ENCODE measurements around the gene ZNF710.

Gene ZNF710

DNA sequence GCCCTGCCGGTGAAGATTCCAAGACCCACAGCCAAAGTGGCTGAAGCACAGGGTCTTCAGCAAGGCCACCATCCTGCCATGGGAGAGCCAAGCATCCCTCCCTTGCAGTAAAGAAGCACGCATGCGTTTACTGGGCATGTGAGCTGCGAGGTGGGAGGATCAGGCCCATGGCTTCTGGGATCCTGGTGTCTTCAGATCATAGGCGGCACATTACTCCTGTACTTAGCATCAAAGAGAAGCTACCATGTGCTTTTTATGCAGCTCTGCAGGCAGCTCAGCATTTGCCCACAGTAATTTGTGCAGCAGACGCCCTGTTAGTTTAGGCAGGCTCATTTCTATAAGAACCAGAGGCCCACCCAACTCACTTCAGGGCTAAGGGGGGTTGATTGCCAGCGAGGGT, 55.4 kb downstream of the ZNF710 start:
- no peaks in the 10 kb centered on the region for H3K79me2 ChIP-seq (ENCODE audit: control insufficient read depth, insufficient read depth, low read length, poor library complexity)
- H3K36me3 ChIP-seq (ENCODE audit: control insufficient read depth in 1 of 2, insufficient read depth in 2 of 2, low read length in 2 of 2), result no peaks in the 10 kb centered on the region
- H3K27me3 ChIP-seq (ENCODE audit: insufficient read depth, low read length), result no peaks in the 10 kb centered on the region
- H3K23ac ChIP-seq (ENCODE audit: low read length), result no peak overlapping the region
- H2BK120ac ChIP-seq (ENCODE audit: insufficient read depth, low read length, poor library complexity), result no peak overlapping the region
- H2BK12ac ChIP-seq (ENCODE audit: low read length), result no peak overlapping the region
- H3K4me2 ChIP-seq (ENCODE audit: low read length), result no peak overlapping the region
- peaks cover 13 to 21% of the 10 kb centered on the region in 2 experiments for H3K4me1 ChIP-seq (ENCODE audit: control insufficient read depth in 1 of 2, insufficient read depth in 2 of 2, low read length in 2 of 2)
- H4K8ac ChIP-seq (ENCODE audit: low read depth, low read length), result no peak overlapping the region
- WGBS (ENCODE audit: extremely low coverage, insufficient coverage, insufficient read length), result no CpG with 5 or more reads among the region's 7 CpGs
- H3K4me3 ChIP-seq (ENCODE audit: low read depth, low read length), result no peak overlapping the region
- no peak overlapping the region for H2AK5ac ChIP-seq (ENCODE audit: low read length)
- H4K91ac ChIP-seq (ENCODE audit: low read depth, low read length), result no peak overlapping the region
- H4K12ac ChIP-seq (ENCODE audit: low read depth, low read length), result no peak overlapping the region
- DNase-seq, result no peak
- H3K27ac ChIP-seq (ENCODE audit: low read depth, low read length), result no peak overlapping the region
- no peak overlapping the region for H3K14ac ChIP-seq (ENCODE audit: low read length)
- no peak overlapping the region for H2AFZ ChIP-seq (ENCODE audit: insufficient read depth, low read length, poor library complexity)
- no peak overlapping the region for H3K4ac ChIP-seq (ENCODE audit: low read depth, low read length)
- peaks cover 8% of the 10 kb centered on the region for H3K79me1 ChIP-seq (ENCODE audit: low read length)
- H2BK5ac ChIP-seq (ENCODE audit: low read depth, low read length, poor library complexity), result no peak overlapping the region
- H3K9me3 ChIP-seq (ENCODE audit: insufficient read depth, low read depth, low read length), result peaks cover 5% of the 10 kb centered on the region
- H3K18ac ChIP-seq (ENCODE audit: low read length), result no peak overlapping the region
- H3K9ac ChIP-seq (ENCODE audit: low read length), result no peak overlapping the region

DNA sequence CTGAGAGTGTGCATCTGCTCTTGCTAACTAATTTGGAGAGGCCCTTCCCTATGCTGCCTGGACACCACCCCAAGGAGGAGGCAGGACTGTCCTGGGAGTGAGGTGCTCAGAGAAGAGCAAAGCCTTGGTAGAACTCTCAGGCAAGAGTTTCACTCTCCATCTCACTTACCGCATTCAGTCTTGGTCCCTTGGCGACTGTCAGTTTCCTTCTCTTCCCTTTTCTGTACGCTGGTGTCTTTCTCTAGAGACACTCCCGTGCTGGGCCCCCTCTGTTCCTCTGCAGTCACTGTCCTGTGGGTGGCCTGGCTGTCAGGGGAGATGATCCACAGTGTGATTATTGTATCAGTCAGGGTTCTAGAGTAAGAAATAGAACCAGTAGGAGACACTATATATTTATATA, 57.2 kb downstream of the ZNF710 start:
- H3K36me3 ChIP-seq (ENCODE audit: control insufficient read depth in 1 of 2, insufficient read depth in 2 of 2, low read length in 2 of 2), result no peaks in the 10 kb centered on the region
- H3K27ac ChIP-seq (ENCODE audit: low read depth, low read length), result no peak overlapping the region
- H3K18ac ChIP-seq (ENCODE audit: low read length), result no peak overlapping the region
- no peak overlapping the region for H3K4me3 ChIP-seq (ENCODE audit: low read depth, low read length)
- no peaks in the 10 kb centered on the region for H3K27me3 ChIP-seq (ENCODE audit: insufficient read depth, low read length)
- H2AK5ac ChIP-seq (ENCODE audit: low read length), result no peak overlapping the region
- no peak overlapping the region for H2BK5ac ChIP-seq (ENCODE audit: low read depth, low read length, poor library complexity)
- no peak overlapping the region for H4K8ac ChIP-seq (ENCODE audit: low read depth, low read length)
- H2AFZ ChIP-seq (ENCODE audit: insufficient read depth, low read length, poor library complexity), result no peak overlapping the region
- H2BK120ac ChIP-seq (ENCODE audit: insufficient read depth, low read length, poor library complexity), result no peak overlapping the region
- no peak overlapping the region for H4K91ac ChIP-seq (ENCODE audit: low read depth, low read length)
- H3K9me3 ChIP-seq (ENCODE audit: insufficient read depth, low read depth, low read length), result peaks cover 5% of the 10 kb centered on the region
- H3K4me2 ChIP-seq (ENCODE audit: low read length), result no peak overlapping the region
- H2BK12ac ChIP-seq (ENCODE audit: low read length), result no peak overlapping the region
- H3K79me1 ChIP-seq (ENCODE audit: low read length), result peaks cover 12% of the 10 kb centered on the region
- H3K79me2 ChIP-seq (ENCODE audit: control insufficient read depth, insufficient read depth, low read length, poor library complexity), result no peaks in the 10 kb centered on the region
- H3K14ac ChIP-seq (ENCODE audit: low read length), result no peak overlapping the region
- H3K9ac ChIP-seq (ENCODE audit: low read length), result no peak overlapping the region
- no peak for DNase-seq
- peaks cover 14 to 23% of the 10 kb centered on the region in 2 experiments for H3K4me1 ChIP-seq (ENCODE audit: control insufficient read depth in 1 of 2, insufficient read depth in 2 of 2, low read length in 2 of 2)
- no peak overlapping the region for H3K4ac ChIP-seq (ENCODE audit: low read depth, low read length)
- no peak overlapping the region for H4K12ac ChIP-seq (ENCODE audit: low read depth, low read length)
- WGBS (ENCODE audit: extremely low coverage, insufficient coverage, insufficient read length), result no CpG with 5 or more reads among the region's 4 CpGs
- no peak overlapping the region for H3K23ac ChIP-seq (ENCODE audit: low read length)

DNA sequence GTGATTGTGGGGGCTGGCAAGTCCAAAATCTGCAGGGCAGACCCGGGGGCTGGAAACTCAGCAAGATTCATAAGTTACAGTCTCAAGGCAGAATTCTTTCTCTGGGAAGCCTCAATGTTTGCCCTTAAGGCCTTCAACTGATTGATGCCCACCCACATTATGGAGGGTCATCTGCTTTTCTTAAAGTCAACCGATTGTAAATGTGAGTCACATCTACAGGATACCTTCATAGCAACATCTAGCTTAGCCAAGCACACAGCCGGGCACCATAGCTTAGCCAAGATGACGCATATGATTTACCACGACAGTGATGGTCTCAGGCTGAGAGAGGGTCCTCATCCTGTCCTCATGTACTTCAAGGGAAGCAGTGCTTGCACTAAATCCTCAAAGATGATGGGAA, 57.7 kb downstream of the ZNF710 start:
- H3K79me2 ChIP-seq (ENCODE audit: control insufficient read depth, insufficient read depth, low read length, poor library complexity), result no peaks in the 10 kb centered on the region

DNA sequence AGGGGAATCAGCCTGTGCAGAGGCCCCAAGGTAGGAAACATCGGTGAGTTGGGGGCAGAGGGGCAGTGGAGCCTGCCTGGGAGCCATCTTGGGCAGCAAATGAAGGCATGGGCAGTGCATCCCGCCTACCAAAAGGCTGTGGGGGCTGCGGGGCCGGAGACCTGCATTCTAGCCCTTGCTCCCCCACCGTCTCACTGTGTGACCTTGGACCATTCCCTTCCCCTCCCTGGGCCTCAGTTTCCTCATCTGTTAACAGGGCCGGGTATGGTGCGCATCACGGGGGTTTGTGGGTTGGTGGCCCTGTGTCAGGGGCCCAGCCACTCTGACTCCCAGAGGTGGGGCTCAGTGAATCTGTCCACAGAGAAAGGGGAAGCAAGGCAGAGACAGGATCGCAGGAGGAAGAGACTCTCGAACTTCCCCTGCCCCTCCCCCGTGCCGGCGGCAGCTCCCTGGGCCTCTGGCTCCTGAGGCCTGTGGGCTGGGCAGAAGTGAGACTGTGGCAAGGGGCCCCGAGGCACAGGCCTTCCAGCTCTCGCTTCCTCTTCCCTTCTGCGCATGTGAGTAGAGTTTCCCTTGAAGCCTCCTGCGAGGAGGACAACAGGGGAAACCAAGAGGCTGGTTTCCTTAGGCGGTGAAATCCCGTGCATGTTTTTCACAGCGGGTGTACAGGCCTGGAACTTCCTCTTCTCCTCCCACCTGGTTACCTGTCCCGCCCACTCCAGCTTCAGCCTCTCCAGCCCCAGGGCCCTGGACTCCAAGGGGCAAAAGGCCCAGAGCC, 58.3 kb downstream of the ZNF710 start:
- peak overlapping the region; percentile 33 for H3K4me3 ChIP-seq (ENCODE audit: low read depth, low read length)
- no peak overlapping the region for H3K23ac ChIP-seq (ENCODE audit: low read length)
- H2BK12ac ChIP-seq (ENCODE audit: low read length), result no peak overlapping the region
- H3K79me1 ChIP-seq (ENCODE audit: low read length), result peaks cover 12% of the 10 kb centered on the region
- H4K12ac ChIP-seq (ENCODE audit: low read depth, low read length), result peak overlapping the region; percentile 25
- H2AK5ac ChIP-seq (ENCODE audit: low read length), result peak overlapping the region; percentile 15
- H2AFZ ChIP-seq (ENCODE audit: insufficient read depth, low read length, poor library complexity), result no peak overlapping the region
- H4K91ac ChIP-seq (ENCODE audit: low read depth, low read length), result peak overlapping the region; percentile 46
- no CpG with 5 or more reads among the region's 21 CpGs for WGBS (ENCODE audit: extremely low coverage, insufficient coverage, insufficient read length)
- no peak overlapping the region for H2BK120ac ChIP-seq (ENCODE audit: insufficient read depth, low read length, poor library complexity)
- H4K8ac ChIP-seq (ENCODE audit: low read depth, low read length), result peak overlapping the region; percentile 50
- no peaks in the 10 kb centered on the region for H3K79me2 ChIP-seq (ENCODE audit: control insufficient read depth, insufficient read depth, low read length, poor library complexity)
- peak overlapping the region; percentile 18 for H2BK5ac ChIP-seq (ENCODE audit: low read depth, low read length, poor library complexity)
- H3K9me3 ChIP-seq (ENCODE audit: insufficient read depth, low read depth, low read length), result peaks cover 5% of the 10 kb centered on the region
- peak overlapping the region; percentile 8 for H3K4me2 ChIP-seq (ENCODE audit: low read length)
- H3K14ac ChIP-seq (ENCODE audit: low read length), result peak overlapping the region; percentile 37
- H3K9ac ChIP-seq (ENCODE audit: low read length), result no peak overlapping the region
- peak overlapping the region; percentile 64 for H3K27ac ChIP-seq (ENCODE audit: low read depth, low read length)
- no peaks in the 10 kb centered on the region for H3K27me3 ChIP-seq (ENCODE audit: insufficient read depth, low read length)
- H3K36me3 ChIP-seq (ENCODE audit: control insufficient read depth in 1 of 2, insufficient read depth in 2 of 2, low read length in 2 of 2), result no peaks in the 10 kb centered on the region
- peak; percentile 62 to 78 for DNase-seq
- H3K18ac ChIP-seq (ENCODE audit: low read length), result peak overlapping the region; percentile 26
- peaks cover 14 to 23% of the 10 kb centered on the region in 2 experiments for H3K4me1 ChIP-seq (ENCODE audit: control insufficient read depth in 1 of 2, insufficient read depth in 2 of 2, low read length in 2 of 2)
- H3K4ac ChIP-seq (ENCODE audit: low read depth, low read length), result peak overlapping the region; percentile 5

More for the DNA sequence above, 57.7 kb downstream of the ZNF710 start:
- Histone ChIP-seq H2AK5ac (ENCODE audit: low read length) (peak overlapping the region; percentile 15), H3K36me3 (ENCODE audit: control insufficient read depth in 1 of 2, insufficient read depth in 2 of 2, low read length in 2 of 2) (no peaks in the 10 kb centered on the region), H3K23ac (ENCODE audit: low read length) (no peak overlapping the region), H4K8ac (ENCODE audit: low read depth, low read length) (peak overlapping the region; percentile 43), H2BK12ac (ENCODE audit: low read length) (no peak overlapping the region), H3K18ac (ENCODE audit: low read length) (peak overlapping the region; percentile 26), H3K27ac (ENCODE audit: low read depth, low read length) (no peak overlapping the region), H4K91ac (ENCODE audit: low read depth, low read length) (peak overlapping the region; percentile 46), H2BK5ac (ENCODE audit: low read depth, low read length, poor library complexity) (no peak overlapping the region), H3K4ac (ENCODE audit: low read depth, low read length) (no peak overlapping the region), H3K4me3 (ENCODE audit: low read depth, low read length) (no peak overlapping the region), H3K4me2 (ENCODE audit: low read length) (no peak overlapping the region), H3K14ac (ENCODE audit: low read length) (no peak overlapping the region), H2AFZ (ENCODE audit: insufficient read depth, low read length, poor library complexity) (no peak overlapping the region), H3K79me1 (ENCODE audit: low read length) (peaks cover 12% of the 10 kb centered on the region), H3K9me3 (ENCODE audit: insufficient read depth, low read depth, low read length) (peaks cover 5% of the 10 kb centered on the region), H3K27me3 (ENCODE audit: insufficient read depth, low read length) (no peaks in the 10 kb centered on the region), H2BK120ac (ENCODE audit: insufficient read depth, low read length, poor library complexity) (no peak overlapping the region), H3K9ac (ENCODE audit: low read length) (no peak overlapping the region), H4K12ac (ENCODE audit: low read depth, low read length) (no peak overlapping the region), H3K4me1 (ENCODE audit: control insufficient read depth in 1 of 2, insufficient read depth in 2 of 2, low read length in 2 of 2) (peaks cover 14 to 23% of the 10 kb centered on the region in 2 experiments)
- DNase-seq, result no peak
- WGBS (ENCODE audit: extremely low coverage, insufficient coverage, insufficient read length), result no CpG with 5 or more reads among the region's 5 CpGs

Data from trophoblast cell (in vitro differentiated cells and primary cell).